ENCODE results near the gene ZNF511. TPM values are rescaled to one million over a fixed set of nuclear protein-coding genes. Genes with fewer than 3 reads are reported as not detected.

Gene ZNF511
- total RNA-seq, 1 experiment from 2014 or later: 89.4 TPM

DNA sequence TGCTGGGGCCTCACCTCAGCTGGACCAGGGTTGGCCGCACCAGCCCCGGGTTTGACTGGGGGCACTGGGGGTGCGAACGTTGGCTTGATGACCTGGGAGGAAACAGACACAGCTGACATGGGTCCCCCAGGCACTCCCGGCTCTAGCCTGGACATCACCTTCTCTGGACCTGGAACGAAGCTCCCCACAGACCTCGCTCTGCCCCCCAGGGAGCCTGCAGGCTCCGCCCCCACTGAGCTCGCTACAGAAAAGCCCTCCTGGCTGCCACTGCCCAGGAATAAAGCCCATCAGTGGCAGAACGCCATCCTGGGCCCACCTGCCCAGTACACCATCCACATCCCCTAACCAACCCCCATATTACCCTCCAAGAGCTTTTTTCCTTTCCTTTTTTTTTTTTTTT is 45.0 kb upstream of the ZNF511 start:
- peaks cover 3% of the 10 kb centered on the region for H4K20me1 ChIP-seq (ENCODE audit: control insufficient read depth, insufficient read depth, insufficient read length)
- H3K4me3 Mint-ChIP-seq: no peak overlapping the region
- no peak overlapping the region for H2BK5ac ChIP-seq (ENCODE audit: insufficient read length, low read length)
- no peak overlapping the region for H3K23ac ChIP-seq (ENCODE audit: insufficient read length, low read depth, low read length)
- no peak overlapping the region for H3K56ac ChIP-seq (ENCODE audit: insufficient read length, low read depth, low read length)
- no peak for DNase-seq
- no peak overlapping the region for H2BK120ac ChIP-seq (ENCODE audit: low read depth, low read length, poor library complexity, severe bottlenecking)
- H3K4me1 ChIP-seq (ENCODE audit: insufficient read depth, low read length): no peaks in the 10 kb centered on the region
- H3K9me3 ChIP-seq (ENCODE audit: control insufficient read depth, low read depth, low read length): no peaks in the 10 kb centered on the region
- H2BK20ac ChIP-seq (ENCODE audit: low read depth, low read length, poor library complexity, severe bottlenecking): no peak overlapping the region
- no peak overlapping the region for H3K27ac ChIP-seq (ENCODE audit: insufficient read length, low read depth, low read length)
- H3K4ac ChIP-seq (ENCODE audit: low read depth, low read length): no peak overlapping the region
- H2AK5ac ChIP-seq (ENCODE audit: insufficient read length, low read length): no peak overlapping the region
- no peak overlapping the region for H3K4me2 ChIP-seq (ENCODE audit: insufficient read depth, insufficient read length, low read length)
- H3K27me3 Mint-ChIP-seq (ENCODE audit: low read depth): peaks cover 19% of the 10 kb centered on the region
- no peaks in the 10 kb centered on the region for H3K36me3 Mint-ChIP-seq (ENCODE audit: insufficient read depth in 1 of 3, low read depth in 3 of 3)
- no peak overlapping the region for H3K18ac ChIP-seq (ENCODE audit: insufficient read length, low read depth, low read length)
- no peak overlapping the region for H3K27ac Mint-ChIP-seq
- TF ChIP-seq, protein P1, sequence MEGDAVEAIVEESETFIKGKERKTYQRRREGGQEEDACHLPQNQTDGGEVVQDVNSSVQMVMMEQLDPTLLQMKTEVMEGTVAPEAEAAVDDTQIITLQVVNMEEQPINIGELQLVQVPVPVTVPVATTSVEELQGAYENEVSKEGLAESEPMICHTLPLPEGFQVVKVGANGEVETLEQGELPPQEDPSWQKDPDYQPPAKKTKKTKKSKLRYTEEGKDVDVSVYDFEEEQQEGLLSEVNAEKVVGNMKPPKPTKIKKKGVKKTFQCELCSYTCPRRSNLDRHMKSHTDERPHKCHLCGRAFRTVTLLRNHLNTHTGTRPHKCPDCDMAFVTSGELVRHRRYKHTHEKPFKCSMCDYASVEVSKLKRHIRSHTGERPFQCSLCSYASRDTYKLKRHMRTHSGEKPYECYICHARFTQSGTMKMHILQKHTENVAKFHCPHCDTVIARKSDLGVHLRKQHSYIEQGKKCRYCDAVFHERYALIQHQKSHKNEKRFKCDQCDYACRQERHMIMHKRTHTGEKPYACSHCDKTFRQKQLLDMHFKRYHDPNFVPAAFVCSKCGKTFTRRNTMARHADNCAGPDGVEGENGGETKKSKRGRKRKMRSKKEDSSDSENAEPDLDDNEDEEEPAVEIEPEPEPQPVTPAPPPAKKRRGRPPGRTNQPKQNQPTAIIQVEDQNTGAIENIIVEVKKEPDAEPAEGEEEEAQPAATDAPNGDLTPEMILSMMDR (conservative IDR thresholded peaks at IDR 0.05): no peak
- WGBS (ENCODE audit: extremely low coverage, insufficient read length, low lambda C conversion rate): no CpG with 5 or more reads among the region's 10 CpGs
- no peak overlapping the region for H2BK12ac ChIP-seq (ENCODE audit: insufficient read length, low read depth, low read length)
- H2BK15ac ChIP-seq (ENCODE audit: low read depth, low read length): no peak overlapping the region
- peaks cover 3 to 19% of the 10 kb centered on the region in 2 experiments; a peak in 3 of 4 replicates for H3K4me1 Mint-ChIP-seq
- no peak overlapping the region for H4K5ac ChIP-seq (ENCODE audit: insufficient read length, low read depth, low read length)
- no peaks in the 10 kb centered on the region for H3K79me2 ChIP-seq (ENCODE audit: insufficient read depth, low read length)
- H4K8ac ChIP-seq (replicated peaks; ENCODE audit: insufficient read length, low read depth, low read length): no peak overlapping the region
- H3K9ac ChIP-seq (ENCODE audit: extremely low read depth, insufficient read length, low read length): no peak overlapping the region
- no peak overlapping the region for H2AFZ ChIP-seq (ENCODE audit: low read length)
- no peak overlapping the region for H3T11ph ChIP-seq (ENCODE audit: low read length)
- no peaks in the 10 kb centered on the region for H3K9me3 Mint-ChIP-seq
- H4K91ac ChIP-seq (ENCODE audit: insufficient read length, low read depth, low read length): no peak overlapping the region
- no peak overlapping the region for H3K14ac ChIP-seq (ENCODE audit: insufficient read depth, low read length)
- no peaks in the 10 kb centered on the region for H3K79me1 ChIP-seq (ENCODE audit: insufficient read depth, low read depth, low read length, poor library complexity, severe bottlenecking)
- H3K27me3 ChIP-seq (ENCODE audit: insufficient read depth, low read length): no peaks in the 10 kb centered on the region; the same call in 1 of the 2 replicates
- peaks cover 7% of the 10 kb centered on the region for H3K23me2 ChIP-seq (ENCODE audit: insufficient read length, low read depth, low read length, poor library complexity, severe bottlenecking)
